Stimulated activated CD4-positive, alpha-beta T cell treated with anti-CD3 and anti-CD28 coated beads, Interleukin-4, amount 100 ng/mL, for 48 hours (primary cell): ENCODE measurements around the gene B3GALT4.
A peak's percentile ranks its signal among the peaks of the same experiment; 100 is the strongest.

Experiments used
- DNase-seq, 2 donors: peaks; one replicate each; pipeline ENCODE4 v3.0.0-alpha.2; 2020; ENCODE audit warnings: low read depth in 2 of 2

The B3GALT4 gene

GRCh38 chr6:33292996-33293682 lies 16.2 kb downstream of the B3GALT4 start:
- no peak for DNase-seq

- no peak for DNase-seq
Measured at GRCh38 chr6:33294086-33294823, 17.3 kb downstream of the B3GALT4 start.

- DNase-seq: no peak
Measured at GRCh38 chr6:33295621-33296369, 18.9 kb downstream of the B3GALT4 start.

DNA sequence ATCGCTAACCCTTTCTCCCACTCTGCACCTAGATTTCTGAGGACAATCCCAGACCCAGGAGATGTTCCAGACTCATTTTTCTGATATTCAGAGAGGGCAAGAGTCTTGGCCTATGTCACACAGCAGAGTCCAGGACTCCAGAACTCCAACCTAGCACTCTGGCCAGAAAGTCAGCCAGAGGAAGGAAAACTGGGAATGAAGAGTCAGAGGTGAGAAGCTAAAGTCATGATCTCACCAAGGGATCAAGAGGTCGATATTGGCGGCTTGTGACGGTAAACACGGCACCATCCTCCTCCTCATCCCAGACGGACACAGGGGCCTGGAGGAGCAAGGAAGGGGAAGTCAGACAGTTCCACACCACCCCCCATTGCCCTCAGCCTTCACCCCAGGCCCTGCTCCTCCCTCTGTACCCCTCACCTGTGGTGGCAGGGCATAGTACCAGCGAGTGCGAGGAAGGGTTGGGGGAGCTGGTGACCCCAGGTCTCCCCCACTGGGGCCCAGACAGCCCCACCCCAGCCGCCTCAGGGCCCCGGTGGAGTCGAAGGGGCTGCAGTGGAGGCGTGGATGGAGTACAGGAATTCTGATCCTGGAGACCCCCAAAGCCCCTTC lies 20.0 kb downstream of the B3GALT4 start:
- DNase-seq: no peak

GRCh38 chr6:33297406-33297955 lies 20.6 kb downstream of the B3GALT4 start:
- no peak for DNase-seq

DNA sequence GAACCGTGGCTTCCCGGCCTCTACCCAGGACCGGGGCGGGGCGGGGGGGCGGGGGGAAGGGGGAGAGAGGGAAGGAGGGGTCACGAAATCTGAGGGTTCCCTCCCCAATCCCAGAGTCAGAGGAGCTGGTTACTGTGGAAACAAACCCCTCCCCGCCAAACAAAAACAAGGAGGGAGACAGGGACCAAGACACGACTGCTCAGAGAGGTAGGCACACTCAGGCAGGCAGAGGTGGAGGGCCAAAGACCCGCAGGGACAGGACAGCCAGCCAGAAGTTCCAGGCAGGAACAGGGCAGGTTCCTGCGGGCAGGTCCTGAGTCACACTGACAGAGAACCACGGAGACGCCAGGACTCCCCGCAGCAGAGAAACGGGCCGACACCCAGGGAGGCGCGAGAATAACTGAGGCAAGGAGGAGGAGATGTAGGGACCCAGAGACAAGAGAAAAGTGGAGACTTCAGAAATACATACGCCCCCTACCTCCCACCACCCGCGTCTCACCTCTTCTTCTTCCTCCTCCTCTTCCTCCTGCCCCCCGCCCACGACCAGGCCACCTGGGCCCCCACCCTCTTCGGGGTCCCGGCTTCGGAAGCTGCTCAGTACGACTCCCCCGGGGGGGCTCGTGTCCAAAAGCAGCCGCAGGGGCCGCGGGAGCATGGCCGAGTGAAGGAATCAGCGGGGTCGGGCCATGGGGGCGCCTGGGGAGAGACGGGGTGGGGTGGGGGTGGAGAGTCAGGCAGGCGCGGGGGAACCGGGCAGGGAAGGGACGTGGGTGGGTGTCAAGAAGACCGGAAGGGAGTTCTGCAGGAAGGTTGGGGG lies 21.2 kb downstream of the B3GALT4 start:
- peak in 1 of 2 donors; percentile 58 for DNase-seq

- peak; percentile 39 to 45 for DNase-seq
Measured at GRCh38 chr6:33298773-33299236, 21.9 kb downstream of the B3GALT4 start, which contains the start of gene RGL2. Gene RGL2 (minus strand): TSS chr6:33298942. CDS start chr6:33298610, 332 bp downstream.

- peak; percentile 87 to 93 for DNase-seq
Measured at GRCh38 chr6:33299237-33299944, 22.5 kb downstream of the B3GALT4 start.

- no peak for DNase-seq
Measured at GRCh38 chr6:33301877-33302276, 25.0 kb downstream of the B3GALT4 start.

- no peak for DNase-seq
Measured at GRCh38 chr6:33304216-33304615, 27.3 kb downstream of the B3GALT4 start.

DNA sequence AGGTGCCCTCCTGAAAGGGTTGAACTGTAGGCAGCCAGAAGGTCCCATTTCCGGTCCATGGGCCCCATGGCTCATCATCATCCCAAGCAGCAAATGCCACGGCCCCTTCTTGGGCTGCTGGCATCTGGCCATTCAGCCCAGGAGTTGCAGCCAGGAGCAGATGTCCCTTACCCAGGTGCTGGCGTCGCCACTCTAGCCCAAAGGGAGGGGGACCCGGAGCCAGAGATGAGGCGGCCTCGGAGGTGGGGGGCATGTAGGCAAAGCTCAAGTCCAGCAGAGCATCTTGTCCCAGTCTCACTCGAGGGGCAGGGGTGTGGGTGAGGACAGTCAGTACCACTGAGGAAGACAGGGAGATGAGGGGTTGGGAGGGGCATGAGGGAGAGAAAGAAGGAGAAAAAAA lies 28.1 kb downstream of the B3GALT4 start:
- no peak for DNase-seq

DNA sequence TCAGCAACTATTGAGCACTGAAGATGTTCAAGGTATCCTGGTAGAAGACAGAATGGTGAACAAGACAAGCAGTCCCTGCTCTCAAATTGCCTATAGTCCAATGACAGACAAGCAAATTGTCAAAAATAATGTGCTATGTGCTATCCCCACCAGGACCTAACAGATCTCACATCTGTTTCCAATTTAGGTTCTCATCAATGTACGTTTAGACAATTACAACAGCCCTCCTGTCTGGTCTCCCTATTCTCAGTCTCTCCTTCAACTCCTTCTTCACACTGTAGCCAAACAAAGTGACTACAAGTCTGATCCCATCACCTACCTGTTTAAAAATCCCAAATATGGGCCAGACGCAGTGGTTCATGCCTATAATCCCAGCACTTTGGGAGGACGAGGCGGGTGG lies 29.4 kb downstream of the B3GALT4 start:
- DNase-seq: no peak

DNA sequence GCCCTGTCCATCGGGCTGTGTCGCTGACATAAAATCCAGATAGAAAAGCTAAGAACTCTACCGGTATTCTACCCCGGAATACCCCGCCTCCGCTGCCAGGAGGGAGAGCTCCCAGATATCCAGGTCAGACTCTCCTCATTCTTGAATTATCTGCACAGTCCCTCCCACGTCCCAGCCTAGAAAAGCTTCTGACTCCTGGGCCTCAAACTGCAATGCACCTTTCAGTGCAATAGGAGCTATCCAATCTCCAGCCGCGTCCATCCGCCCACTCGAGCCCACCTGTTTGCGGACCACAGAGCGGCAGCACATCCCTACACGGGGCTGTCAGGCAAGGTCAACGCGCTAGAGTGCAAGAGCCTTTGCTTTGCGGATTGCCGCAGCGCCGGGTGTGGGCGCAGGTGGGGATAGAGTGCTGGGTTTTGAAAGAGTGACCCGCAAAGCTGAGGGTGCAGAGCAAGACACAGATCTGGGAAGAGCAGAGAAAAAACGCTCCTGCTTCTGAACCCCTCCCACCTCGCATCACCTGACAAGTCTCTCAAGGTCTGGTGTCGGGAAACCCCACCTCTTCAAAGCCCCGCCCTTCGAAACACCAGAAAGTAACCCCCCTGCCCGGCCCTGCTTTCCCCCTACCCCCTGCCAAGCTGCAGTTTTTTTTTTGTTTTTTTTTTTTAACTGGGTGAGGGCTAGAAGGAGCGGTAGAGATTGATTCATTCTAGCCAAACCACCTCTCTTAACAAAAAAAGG lies 35.6 kb downstream of the B3GALT4 start:
- DNase-seq: peak; percentile 66 to 74

GRCh38 chr6:33313105-33313708 lies 36.3 kb downstream of the B3GALT4 start:
- peak; percentile 37 to 43 for DNase-seq

DNA sequence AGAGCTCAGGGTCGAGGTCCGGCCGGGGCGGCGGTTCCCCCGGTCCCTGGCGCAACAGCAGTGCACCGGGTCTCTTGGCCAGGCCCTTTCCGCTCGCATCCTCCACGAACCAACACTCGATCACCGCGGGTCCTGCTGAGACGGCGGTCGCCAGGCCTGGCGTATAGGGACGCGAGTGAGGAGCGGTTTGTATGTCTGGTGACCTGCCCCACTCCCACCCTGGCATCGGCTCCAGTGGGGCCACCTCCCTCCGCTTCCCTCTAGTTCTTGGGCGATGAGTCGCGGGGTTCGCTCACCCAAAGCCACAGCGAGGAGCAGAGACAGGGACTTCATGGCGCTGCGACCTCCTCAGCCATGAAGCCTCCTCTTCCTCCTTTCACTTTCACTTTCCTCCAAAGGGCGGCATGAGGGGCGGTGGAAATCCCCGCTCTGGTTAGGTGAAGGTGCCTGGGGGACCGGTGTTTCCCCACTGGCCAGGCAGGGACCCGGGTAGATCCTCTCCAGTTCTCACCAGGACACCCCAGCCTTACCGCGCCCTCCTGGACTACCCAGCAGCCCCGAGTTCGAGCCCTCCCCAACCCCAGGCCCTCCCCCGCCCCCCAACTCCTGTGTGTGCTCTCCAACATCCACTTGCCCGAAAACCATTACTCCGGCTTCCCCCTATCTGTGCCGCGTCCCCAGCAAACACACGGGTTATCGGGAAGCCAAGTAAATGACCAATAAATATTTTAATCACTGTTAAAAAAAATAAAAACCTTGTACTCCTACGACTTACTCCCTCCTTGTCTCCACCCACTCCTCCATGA lies 37.0 kb downstream of the B3GALT4 start, which contains the start of gene TAPBP:
TSS of gene TAPBP (minus strand) at position 370 of the 806 bp plus-strand sequence. CDS start at position 333, 37 bp downstream.
- DNase-seq: peak; percentile 65 to 80

DNA sequence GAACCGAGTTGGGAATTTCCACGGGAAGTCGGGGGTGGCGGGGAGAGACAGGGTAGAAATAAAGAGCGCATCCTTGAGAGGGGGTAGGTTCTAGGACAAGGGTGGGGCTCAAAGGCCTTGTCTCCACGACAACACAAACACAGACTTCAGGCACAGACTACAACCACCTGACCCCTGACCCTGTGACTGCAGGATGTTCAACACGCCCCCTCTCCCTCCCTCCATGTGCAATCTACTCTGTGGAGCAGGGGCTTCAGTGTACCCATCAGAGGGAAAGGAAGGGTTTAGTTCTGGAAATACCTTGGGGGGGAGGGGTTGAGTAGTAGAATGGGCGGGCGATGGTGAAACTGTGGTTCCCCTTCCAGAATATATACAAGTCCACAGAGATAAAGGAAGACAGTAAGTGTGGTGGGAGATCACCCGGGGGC lies 37.6 kb downstream of the B3GALT4 start:
- peak; percentile 35 to 49 for DNase-seq

DNA sequence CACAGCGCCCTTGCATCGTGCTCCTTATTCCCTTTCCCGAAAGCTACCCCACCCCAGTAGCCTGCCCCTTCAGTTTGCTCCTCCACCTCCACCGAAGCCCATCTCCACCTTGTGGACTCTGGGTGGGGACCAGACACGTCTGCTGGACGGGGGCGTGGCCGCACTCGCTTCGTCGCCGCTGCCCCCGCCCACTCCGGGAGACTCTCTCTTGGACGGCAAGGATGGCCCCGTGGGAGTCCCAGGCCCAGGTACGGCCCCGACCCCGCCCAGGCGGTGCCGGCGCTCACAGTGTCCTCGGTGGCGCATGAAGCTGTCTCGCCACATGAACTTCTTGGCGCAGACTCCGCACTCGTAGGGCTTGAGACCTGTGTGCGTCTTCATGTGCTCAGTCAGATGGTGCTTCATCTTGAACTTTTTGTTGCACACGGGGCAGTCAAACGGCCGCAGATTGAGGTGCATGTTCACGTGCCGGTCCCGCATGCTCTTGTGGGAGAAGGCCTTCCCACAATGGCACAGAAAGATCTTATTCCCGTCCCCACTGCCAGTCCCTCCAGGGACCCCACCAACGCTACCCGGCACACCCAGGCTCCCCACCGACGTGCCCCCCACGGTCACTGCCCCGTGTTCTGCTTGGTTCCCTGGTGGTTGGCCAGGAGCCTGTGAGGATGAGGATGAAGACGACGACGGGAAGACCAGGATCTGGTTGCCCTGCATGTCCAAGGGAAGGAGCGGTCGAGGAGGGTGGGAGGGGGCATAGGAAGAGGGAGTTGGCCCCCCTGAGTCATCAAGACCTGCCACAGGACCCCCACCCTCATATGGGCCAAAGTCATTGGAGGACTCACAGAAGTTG lies 38.2 kb downstream of the B3GALT4 start:
- no peak for DNase-seq
